DMS114 treated with DMSO at 0.1 percent for 48 hours (cell line): Measurements from ENCODE around the gene OR14J1.
"Not testable (repeated sequence)": the region's sequence is repeated elsewhere in the genome, so short reads cannot be mapped to it uniquely, and the experiment has no call there.

Experiments
- DNase-seq: peaks from one replicate; lab custom pipeline; 2025; ENCODE audit not compliant: unreplicated experiment; lab: John Stamatoyannopoulos, UW

Gene OR14J1, protein sequence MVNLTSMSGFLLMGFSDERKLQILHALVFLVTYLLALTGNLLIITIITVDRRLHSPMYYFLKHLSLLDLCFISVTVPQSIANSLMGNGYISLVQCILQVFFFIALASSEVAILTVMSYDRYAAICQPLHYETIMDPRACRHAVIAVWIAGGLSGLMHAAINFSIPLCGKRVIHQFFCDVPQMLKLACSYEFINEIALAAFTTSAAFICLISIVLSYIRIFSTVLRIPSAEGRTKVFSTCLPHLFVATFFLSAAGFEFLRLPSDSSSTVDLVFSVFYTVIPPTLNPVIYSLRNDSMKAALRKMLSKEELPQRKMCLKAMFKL

DNA sequence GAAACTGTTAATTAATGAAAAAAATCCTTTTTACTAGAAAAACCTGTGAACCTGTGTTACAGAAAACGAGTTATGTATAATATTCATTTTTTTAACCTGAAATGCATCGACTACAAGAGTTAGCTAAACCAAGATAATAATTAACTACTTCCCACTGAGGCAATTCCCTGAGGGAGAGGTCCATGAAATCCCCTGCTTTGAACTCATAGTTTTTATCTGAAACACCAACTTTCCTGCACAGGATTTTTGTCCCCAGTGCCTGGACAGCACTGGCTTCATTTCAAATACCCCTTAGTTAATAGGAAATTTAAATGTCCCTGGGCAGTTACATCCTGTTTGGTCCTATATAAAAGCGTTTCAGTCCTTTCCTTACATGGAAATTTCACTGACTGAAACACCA lies at the start of gene OR14J1:
OR14J1 (plus strand) TSS at position 386 of the 400 bp plus-strand sequence. CDS start 4,989 bp downstream, outside the sequence.
- no peak for DNase-seq

DNA sequence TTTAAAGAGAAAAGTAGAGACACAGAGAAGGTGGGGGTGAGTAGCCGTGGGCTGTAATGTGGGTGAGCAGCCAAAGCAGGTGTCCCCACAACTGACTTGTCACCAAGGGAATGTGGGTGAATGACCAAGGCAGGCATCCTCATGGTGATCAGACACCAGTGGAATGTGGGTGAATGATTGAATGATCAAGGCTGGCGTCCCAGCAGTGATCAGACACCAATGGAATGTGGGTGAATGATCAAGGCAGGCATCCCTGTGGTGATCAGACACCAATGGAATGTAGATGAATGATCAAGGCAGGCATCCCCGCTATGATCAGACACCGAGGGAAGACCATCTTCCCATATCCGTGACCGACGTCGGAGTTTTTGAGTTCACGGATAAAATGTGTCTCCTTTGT lies 49.8 kb upstream of the OR14J1 start:
- no peak for DNase-seq

DNA sequence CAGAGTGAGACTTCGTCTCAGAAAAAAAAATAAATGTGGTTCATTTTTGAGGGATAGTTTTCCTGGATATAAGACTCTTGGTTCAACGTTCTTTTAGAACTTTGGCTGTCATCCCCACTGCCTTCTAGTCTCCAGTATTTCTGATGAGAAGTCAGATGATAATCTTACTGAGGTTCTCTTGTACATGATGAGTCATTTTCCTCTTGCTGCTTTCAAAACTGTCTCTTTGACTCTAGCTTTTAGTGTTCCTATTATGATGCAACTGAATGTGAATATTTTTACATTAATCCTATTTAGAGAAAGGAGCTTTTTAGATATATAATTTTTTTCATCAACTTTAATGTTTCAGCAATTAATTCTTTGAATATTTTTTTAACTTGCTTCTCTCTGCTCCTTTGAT lies 46.0 kb upstream of the OR14J1 start:
- no peak for DNase-seq

DNA sequence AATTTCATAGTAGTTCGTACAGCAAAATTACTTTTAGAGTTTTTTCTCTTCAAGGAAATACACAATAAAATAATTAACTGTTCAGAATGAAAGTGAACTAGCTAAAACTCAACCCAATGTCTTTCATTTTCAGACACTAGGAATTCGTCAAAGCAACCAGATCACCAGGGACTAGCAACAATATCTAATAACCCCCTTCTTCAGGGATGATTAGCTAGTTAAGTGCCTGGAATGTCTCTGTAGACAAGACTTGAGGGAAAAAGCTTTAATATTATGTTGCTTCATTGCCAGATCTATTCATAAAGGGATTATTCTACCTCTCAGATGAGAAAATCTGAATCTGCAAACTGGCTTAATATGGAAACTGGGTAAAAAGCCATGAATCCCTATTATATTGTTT lies 41.8 kb upstream of the OR14J1 start:
- no peak for DNase-seq

DNA sequence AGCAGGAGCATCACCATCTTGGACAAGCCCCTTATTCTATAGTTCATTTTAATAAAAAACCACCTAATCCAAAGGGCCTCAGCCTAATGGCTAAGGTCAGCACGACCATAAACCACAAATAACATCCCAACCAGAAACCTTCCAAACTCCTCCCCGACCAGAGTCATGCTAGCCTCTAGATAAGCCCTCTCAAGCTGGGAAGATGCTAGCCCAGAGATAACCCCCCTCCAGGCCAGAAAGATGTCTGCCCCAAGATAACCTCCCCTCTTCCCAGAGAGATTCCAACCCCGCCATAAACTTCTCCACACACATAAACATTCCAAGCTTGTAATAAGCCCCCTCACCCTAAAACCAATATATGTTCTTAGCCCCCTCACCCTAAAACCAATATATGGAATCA lies 38.5 kb upstream of the OR14J1 start:
- no peak for DNase-seq

DNA sequence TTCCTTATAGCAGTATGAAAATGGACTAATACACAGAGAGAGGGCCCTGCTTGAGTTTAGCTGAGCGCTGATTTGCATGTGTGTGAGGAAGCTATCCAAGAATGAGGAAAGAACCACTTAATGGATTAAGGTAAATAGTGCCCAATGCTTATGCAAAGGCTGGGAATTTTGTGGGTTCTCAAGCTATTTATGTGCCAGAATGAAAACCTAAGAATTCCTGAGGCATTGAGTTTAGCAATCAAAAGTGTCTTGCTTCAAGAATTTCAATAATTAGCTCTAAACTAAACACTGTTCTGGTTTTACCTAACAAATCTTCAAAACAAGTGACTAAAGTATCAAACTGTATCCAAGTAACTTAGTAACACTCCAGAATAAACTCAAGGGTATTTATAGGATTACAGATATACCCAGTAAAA lies 7.0 kb upstream of the OR14J1 start:
- no peak for DNase-seq

DNA sequence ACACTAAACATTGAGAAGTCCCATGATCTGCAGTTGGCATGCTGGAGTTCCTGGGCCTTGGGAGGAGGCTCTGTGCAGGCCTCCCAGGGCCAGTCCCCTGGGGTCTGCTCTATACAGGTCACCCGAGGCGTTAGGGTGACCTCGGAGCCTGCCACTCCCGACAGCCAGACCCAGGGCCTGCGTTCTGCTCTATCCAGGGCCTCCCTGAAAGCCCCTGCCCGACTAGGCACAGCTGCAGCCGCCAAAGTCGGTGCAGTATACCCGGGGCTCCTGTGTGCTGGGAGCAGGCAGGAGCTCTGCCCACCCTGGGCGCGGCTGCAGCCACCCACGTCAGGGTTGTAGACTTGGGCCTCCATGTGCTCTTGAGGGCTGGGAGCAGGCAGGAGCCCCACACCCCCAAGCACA lies 6.3 kb upstream of the OR14J1 start:
- DNase-seq, result no peak

DNA sequence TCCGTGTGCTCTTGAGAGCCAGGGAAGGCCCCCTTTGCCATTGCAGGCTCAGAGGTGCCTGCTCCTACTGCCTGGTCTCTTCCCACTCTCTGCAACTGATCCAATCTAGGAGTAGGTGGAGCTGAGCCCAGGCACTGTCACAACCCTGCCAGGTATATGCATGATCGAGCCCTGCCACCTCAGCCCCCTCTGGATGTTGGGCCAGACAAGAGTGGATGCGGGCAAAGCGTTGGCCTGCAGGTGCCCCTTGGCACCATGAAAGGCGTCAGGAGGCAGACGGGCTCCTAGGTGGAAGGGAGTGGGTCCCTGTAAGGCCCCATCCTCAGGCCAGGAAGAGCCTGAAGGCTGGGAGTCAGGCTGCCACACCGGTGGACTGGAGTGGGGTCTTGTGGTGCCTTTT lies 5.9 kb upstream of the OR14J1 start:
- no peak for DNase-seq

DNA sequence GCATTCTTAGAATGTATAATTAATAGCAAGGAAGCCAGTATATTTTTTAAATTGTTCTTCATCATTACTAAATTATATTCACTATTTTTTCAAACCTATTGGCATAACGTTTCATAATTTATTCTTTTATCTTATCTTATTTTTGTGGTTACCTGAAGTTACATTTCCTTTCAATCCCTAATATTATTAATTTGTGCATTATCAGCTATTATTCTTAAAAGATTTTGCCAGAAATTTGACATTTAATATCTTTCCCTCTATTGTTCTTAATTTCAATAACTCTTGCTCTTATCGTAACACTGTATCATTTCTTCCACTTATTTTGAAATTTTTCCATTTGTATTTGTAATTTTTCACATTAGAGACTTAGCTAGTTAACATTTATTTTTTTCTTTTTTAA lies 18.4 kb downstream of the OR14J1 start:
- DNase-seq, result no peak

DNA sequence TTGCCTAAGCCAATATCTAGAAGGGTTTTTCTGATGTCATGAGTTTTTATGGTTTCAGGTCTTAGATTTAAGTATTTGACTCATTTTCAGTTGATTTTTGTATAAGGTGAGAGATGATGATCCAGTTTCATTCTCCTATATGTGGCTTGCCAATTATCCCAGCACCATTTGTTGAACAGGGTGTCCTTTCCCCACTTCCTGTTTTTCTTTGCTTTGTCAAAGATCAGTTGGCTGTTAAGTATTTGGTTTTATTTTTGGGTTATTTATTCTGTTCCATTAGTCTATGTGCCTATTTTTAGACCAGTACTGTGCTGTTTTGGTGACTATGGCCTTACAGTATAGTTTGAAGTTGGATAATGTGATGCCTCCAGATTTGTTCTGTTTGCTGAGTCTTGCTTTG lies 21.8 kb downstream of the OR14J1 start:
- not testable (repeated sequence) for DNase-seq

DNA sequence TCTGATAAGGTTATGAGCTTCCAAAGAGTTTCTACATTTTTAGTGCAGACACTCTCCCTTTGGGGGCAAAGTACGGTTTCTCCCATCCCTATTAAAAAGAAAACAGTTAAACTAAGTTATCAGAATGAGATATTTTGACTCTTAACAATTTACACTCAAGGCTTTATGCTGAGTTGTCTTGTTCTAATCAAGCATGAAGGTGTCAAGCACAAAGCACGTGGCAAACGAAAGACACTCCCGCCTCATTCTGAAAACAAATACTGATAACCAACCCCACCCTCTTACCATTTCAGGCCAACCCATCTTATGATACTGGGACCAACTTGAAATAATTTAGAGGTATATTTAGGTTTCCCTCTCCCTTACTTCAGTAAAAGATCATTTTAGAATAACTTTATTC lies 24.3 kb downstream of the OR14J1 start:
- no peak for DNase-seq

DNA sequence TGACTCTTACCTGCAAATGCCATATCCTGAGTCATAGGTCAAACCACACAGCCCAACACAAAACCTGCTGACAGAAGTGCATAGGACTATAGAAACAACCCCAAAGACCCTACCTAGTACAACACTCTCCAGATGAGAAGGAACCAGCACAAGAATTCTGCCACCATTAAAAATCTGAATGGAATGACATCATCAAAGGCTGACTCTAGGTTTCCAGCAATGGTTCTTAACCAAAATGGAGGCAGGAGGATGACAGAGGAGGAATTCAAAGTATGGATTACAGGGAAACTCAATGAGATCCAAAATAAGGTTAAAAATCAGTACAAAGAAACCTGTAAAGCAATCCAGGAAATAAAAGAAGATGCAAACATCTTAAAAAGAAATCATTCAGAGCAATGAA lies 31.2 kb downstream of the OR14J1 start:
- no peak for DNase-seq

DNA sequence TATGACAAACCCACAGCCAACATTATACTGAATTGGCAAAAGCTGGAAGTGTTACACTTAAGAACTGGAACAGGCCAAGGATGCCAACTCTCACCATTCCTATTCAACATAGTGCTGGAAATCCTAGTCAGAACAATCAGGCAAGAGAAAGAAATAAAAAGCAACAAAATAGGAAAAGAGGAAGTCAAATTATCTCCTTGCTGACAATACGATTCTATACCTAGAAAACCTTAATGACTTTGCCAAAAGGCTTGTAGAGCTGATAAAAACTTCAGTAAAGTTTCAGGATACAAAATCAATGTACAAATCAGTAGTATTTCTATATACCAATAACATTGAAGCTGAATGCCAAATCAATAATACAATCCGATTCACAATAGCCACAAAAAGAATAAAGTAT lies 34.8 kb downstream of the OR14J1 start:
- DNase-seq, result no peak

DNA sequence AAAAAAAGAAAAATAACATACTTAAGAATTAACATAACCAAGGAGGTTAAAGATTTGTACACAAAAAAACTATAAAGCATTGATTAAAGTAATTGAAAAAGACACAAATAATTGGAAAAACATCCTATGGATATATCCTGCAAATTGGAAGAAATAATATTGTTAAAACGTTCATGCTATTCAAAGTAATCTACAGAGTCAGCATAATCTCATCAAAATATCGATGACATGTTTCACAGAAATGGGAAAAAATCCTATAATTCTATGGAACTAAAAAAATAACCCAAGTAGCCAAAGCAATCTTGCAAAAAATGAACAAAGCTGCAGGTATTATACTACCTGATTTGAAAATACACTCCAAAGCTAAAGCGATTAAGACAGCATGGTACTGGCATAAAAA lies 43.9 kb downstream of the OR14J1 start:
- DNase-seq, result no peak

DNA sequence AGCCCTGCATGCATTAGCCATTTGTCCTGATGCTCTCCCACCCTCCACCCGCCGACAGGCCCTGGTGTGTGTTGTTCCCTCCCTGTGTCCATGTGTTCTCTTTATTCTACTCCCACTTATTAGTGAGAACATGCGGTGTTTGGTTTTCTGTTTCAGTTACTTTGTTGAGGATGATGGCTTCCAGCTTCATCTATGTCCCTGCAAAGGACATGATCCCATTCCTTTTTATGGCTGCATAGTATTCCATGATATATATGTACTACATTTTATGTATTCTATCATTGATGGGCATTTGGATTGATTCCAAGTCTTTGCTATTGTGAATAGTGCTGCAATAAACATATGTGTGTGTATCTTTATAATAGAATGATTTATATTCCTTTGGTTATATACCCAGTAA lies 47.8 kb downstream of the OR14J1 start:
- not testable (repeated sequence) for DNase-seq

DNA sequence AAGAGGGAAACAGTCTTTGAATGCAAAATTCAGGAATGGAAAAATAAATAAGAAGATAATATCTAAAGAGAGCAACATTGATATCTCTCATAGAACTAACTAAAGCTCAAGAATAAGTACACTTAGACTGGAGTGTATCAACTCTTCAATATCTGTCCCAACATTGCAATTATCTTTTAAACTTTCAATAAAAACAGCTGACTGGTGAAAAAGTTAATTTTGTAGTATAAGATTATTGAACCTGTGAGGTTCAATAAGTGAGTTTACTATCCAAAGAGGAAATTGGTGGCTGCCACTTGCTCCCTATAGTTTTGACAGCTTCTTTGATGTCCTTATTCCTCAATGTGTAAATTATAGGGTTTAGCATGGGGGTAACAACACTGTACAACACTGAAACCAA lies 53.5 kb downstream of the OR14J1 start:
- DNase-seq, result no peak

DNA sequence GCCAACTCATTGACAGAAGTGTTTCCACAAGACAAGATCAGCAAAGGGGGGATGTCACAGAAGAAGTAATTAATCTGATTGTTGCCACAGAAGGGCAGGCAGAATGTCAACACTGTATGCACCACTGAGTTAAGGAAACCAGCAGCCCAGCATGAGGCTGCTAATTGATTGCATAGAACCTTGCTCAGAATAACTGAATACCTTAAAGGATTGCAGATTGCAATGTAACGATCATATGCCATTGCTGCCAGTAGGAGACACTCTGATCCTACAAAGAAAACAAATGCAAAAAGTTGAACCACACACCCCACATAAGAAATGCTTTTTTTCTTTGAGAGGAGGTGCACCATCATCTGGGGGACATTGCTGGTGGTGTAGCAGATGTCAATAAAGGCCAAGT lies 54.1 kb downstream of the OR14J1 start:
- DNase-seq, result no peak
